ENCODE measurements around the gene TTC9B. TPM values are rescaled to one million over a fixed set of nuclear protein-coding genes. Genes with fewer than 3 reads are reported as not detected.
"Not testable (repeated sequence)": the region's sequence is repeated elsewhere in the genome, so short reads cannot be mapped to it uniquely, and the experiment has no call there.

TTC9B gene
- total RNA-seq, 1 donor from 2014 or later: 37.5 TPM

- DNase-seq (ENCODE audit: low spot score in 2 of 2): no peak
- no peak for FAIRE-seq
These were observed 33.9 kb downstream of the TTC9B start for GRCh38 chr19:40184273-40184672.

GRCh38 chr19:40178756-40179155, 39.4 kb downstream of the TTC9B start:
- DNase-seq (ENCODE audit: low spot score in 2 of 2) (no peak), FAIRE-seq (no peak)

GRCh38 chr19:40177286-40178070, 40.7 kb downstream of the TTC9B start:
- FAIRE-seq: no peak
- no peak for DNase-seq (ENCODE audit: low spot score in 2 of 2)

- no peak for DNase-seq (ENCODE audit: low spot score in 2 of 2)
- FAIRE-seq: no peak
These were observed 42.4 kb downstream of the TTC9B start for GRCh38 chr19:40175820-40176219.

GRCh38 chr19:40174092-40174491, 44.1 kb downstream of the TTC9B start:
- DNase-seq (ENCODE audit: low spot score in 2 of 2): no peak
- FAIRE-seq: no peak

GRCh38 chr19:40171293-40171692, 46.9 kb downstream of the TTC9B start:
- not testable (repeated sequence) for DNase-seq (ENCODE audit: low spot score in 2 of 2); FAIRE-seq

GRCh38 chr19:40170303-40170989, 47.7 kb downstream of the TTC9B start:
- not testable (repeated sequence) for FAIRE-seq; DNase-seq (ENCODE audit: low spot score in 2 of 2)

GRCh38 chr19:40169482-40170302, 48.5 kb downstream of the TTC9B start:
- DNase-seq (ENCODE audit: low spot score in 2 of 2); FAIRE-seq: not testable (repeated sequence)

Other genes with a start within 250 kb of the TTC9B start
- gene PSMC4, start 247.2 kb downstream of the TTC9B start, total RNA-seq: 99.9 TPM
- 15.9 TPM for gene ZNF546, start 221.3 kb downstream of the TTC9B start, total RNA-seq
- gene ZNF780B, start 162.2 kb downstream of the TTC9B start, total RNA-seq: 35.5 TPM
- 29.8 TPM for gene ZNF780A, start 127.4 kb downstream of the TTC9B start, total RNA-seq
- gene MAP3K10, start 27.0 kb downstream of the TTC9B start, total RNA-seq: 31.4 TPM
- gene CCNP, start 8.3 kb upstream of the TTC9B start, total RNA-seq: 0.41 TPM
- gene AKT2, start 67.0 kb upstream of the TTC9B start, total RNA-seq: 34.6 TPM
- gene C19orf47, start 130.0 kb upstream of the TTC9B start, total RNA-seq: 9.8 TPM
- gene PLD3, start 130.3 kb upstream of the TTC9B start, total RNA-seq: 112 TPM
- not detected for gene HIPK4, start 171.8 kb upstream of the TTC9B start, total RNA-seq
- 1.2 TPM for gene PRX, start 195.0 kb upstream of the TTC9B start, total RNA-seq
- 2.0 TPM for gene SERTAD1, start 207.6 kb upstream of the TTC9B start, total RNA-seq
- gene SERTAD3, start 226.0 kb upstream of the TTC9B start, total RNA-seq: 7.3 TPM
- gene BLVRB, start 247.4 kb upstream of the TTC9B start, total RNA-seq: 29.3 TPM
- gene SPTBN4, start 248.6 kb upstream of the TTC9B start, total RNA-seq: 23.2 TPM

All from frontal cortex (tissue), 4 donors.